GM12878 (cell line): ENCODE data around the gene F2RL3. TPM values are rescaled to one million over a fixed set of nuclear protein-coding genes. Genes with fewer than 3 reads are reported as not detected.

Source experiments
- ATAC-seq: fragments of 200-7000 bp; cut with Tn5 transposase; 3 replicates; pipeline ENCODE4 v1.9.1; 2020; ENCODE audit warnings: mild to moderate bottlenecking, moderate library complexity
- BruUV-seq: library from RNA; stranded (reverse); fragments of 400-500 nt; replicated peaks from 2 replicates; lab custom pipeline; 2021; lab: Mats Ljungman, UMichigan
- CTCF ChIA-PET: fragments of 300-600 bp; sonication (Branson Sonifier 250); formaldehyde crosslinking; extraction: SDS; loops from one replicate; lab custom pipeline; 2021; ENCODE audit warnings: inconsistent platforms; lab: Yijun Ruan, JAX
- POLR2A ChIA-PET: fragments of 350-600 bp; formaldehyde crosslinking; extraction: SDS; loops from one replicate; lab custom pipeline; 2021; ENCODE audit warnings: inconsistent platforms; lab: Charles Lee
- RAD21 ChIA-PET: fragments of 300-600 bp; sonication (Branson Sonifier 250); formaldehyde crosslinking; loops from one replicate; lab custom pipeline; 2023; ENCODE audit warnings: antibody characterized with exemption; ENCODE audit not compliant: unreplicated experiment; lab: Charles Lee
- SMC1A ChIA-PET: fragments of 300-600 bp; sonication (Branson Sonifier 250); formaldehyde crosslinking; loops from one replicate; lab custom pipeline; 2023; ENCODE audit not compliant: unreplicated experiment, uncharacterized antibody; lab: Charles Lee
- DNase-seq: peaks from one replicate; pipeline ENCODE4 v3.0.0-alpha.2; 2011; ENCODE audit warnings: low read depth, low spot score
- FAIRE-seq: peaks from 3 replicates; lab custom pipeline; 2011; peaks lifted over from hg19 to GRCh38; lab: Jason Lieb, UNC
- H2AFZ ChIP-seq: 2 replicates; pipeline ENCODE4 v1.6.0; 2011; ENCODE audit warnings: low read depth, low read length, control low read depth; ENCODE audit not compliant: control insufficient read depth
- H3K27ac ChIP-seq: 2 replicates; pipeline ENCODE4 v1.5.1; 2011; ENCODE audit warnings: control low read depth; ENCODE audit not compliant: control insufficient read depth, insufficient read depth
- H3K27me3 ChIP-seq, 2 experiments: replicated peaks in 1 of 2; 2 replicates each; pipeline versions ENCODE4 v1.6.0 to v1.6.1; 2011; ENCODE audit warnings: low read length in 1 of 2; ENCODE audit not compliant: control insufficient read depth in 2 of 2, insufficient read depth in 2 of 2
- H3K36me3 ChIP-seq, 2 experiments: 2 replicates each; pipeline ENCODE4 v1.5.1; 2011; ENCODE audit warnings: low read length in 1 of 2; ENCODE audit not compliant: control insufficient read depth in 2 of 2, insufficient read depth in 2 of 2
- H3K4me1 ChIP-seq: 2 replicates; pipeline ENCODE4 v1.6.1; 2011; ENCODE audit warnings: mild to moderate bottlenecking, low read length, moderate library complexity, mixed read lengths; ENCODE audit not compliant: control insufficient read depth, insufficient read depth
- H3K4me2 ChIP-seq: 2 replicates; pipeline ENCODE4 v1.6.0; 2011; ENCODE audit warnings: control low read depth; ENCODE audit not compliant: control insufficient read depth, insufficient read depth
- H3K4me3 ChIP-seq: fragments of 200-600 bp; sonication (generic); 2 replicates; pipeline ENCODE4 v1.5.1; 2016
- H3K79me2 ChIP-seq: 2 replicates; pipeline ENCODE4 v1.6.0; 2011; ENCODE audit warnings: low read length; ENCODE audit not compliant: control insufficient read depth, insufficient read depth
- H3K9ac ChIP-seq: 2 replicates; pipeline ENCODE4 v1.8.0; 2011; ENCODE audit warnings: low read length, control low read depth, mixed read lengths; ENCODE audit not compliant: control insufficient read depth, insufficient read depth
- H3K9me3 ChIP-seq: replicated peaks from 3 replicates; pipeline ENCODE4 v1.5.1; 2011; ENCODE audit warnings: mild to moderate bottlenecking, low read length; ENCODE audit not compliant: control insufficient read depth, insufficient read depth
- H4K20me1 ChIP-seq: 2 replicates; pipeline ENCODE4 v1.6.0; 2011; ENCODE audit not compliant: control insufficient read depth, insufficient read depth
- CBX3 ChIP-seq: fragments of 200-600 bp; sonication (generic); IDR thresholded peaks from 2 replicates; pipeline ENCODE4 v1.6.1; 2016; ENCODE audit warnings: low read depth, borderline replicate concordance
- JUND ChIP-seq: IDR thresholded peaks from 2 replicates; pipeline ENCODE4 v1.6.1; 2012; ENCODE audit warnings: low read depth, mild to moderate bottlenecking, low read length, improper control_type of control experiment, moderate library complexity
- MYC ChIP-seq: IDR thresholded peaks from 2 replicates; pipeline ENCODE4 v1.6.1; 2011; ENCODE audit warnings: mild to moderate bottlenecking, low read length, moderate library complexity, inconsistent platforms; ENCODE audit not compliant: insufficient read depth, insufficient replicate concordance, insufficient read length, severe bottlenecking
- NR2C2 ChIP-seq: IDR thresholded peaks from 2 replicates; pipeline ENCODE4 v1.6.1; 2011; ENCODE audit warnings: borderline replicate concordance, low read depth; ENCODE audit not compliant: control insufficient read depth, insufficient read length
- PML ChIP-seq: IDR thresholded peaks from 2 replicates; pipeline ENCODE4 v1.6.1; 2012; ENCODE audit warnings: low read length, inconsistent platforms
- RCOR1 ChIP-seq: conservative IDR thresholded peaks from 2 replicates; pipeline ENCODE4 v1.6.1; 2012; ENCODE audit warnings: low read depth, low read length, improper control_type of control experiment
- TCF7 ChIP-seq: IDR thresholded peaks from 2 replicates; pipeline ENCODE4 v1.6.1; 2014; ENCODE audit warnings: antibody characterized with exemption, borderline replicate concordance
- WGBS: methylation state at CpG from one replicate; pipeline ENCODE4 v1.1.6; 2016; ENCODE audit warnings: low lambda C conversion rate; ENCODE audit not compliant: insufficient replicate concordance, insufficient coverage; ENCODE audit errors: missing lambda C conversion rate; 5-methylcytosine and 5-hydroxymethylcytosine counted together
- in situ Hi-C: fragments of 300-500 bp; cut with MboI; formaldehyde crosslinking; loops from 9 replicates; pipeline ENCODE4 v1.14.3; 2018; ENCODE audit warnings: mixed read lengths
- intact Hi-C: fragments of 100-400 bp; cut with micrococcal nuclease; formaldehyde crosslinking; loops from one replicate; pipeline ENCODE4 v1.14.2; 2022; ENCODE audit not compliant: unreplicated experiment
- polyA plus RNA-seq, 11 experiments: library from polyadenylated mRNA; depleted of rRNA in 4 of 11; unstranded in 6 of 11; stranded (reverse) in 5 of 11; fragments of >200 nt; fragmentation: Nextera tagmentation in 4 of 11; fragmentation: Illumina TruSeq in 1 of 11; extraction: Ambion mirVana in 4 of 11; extraction: Trizol in 1 of 11; gene quantifications; 1 replicate in 1 of 11; 2 replicates in 10 of 11; pipeline versions ENCODE4 v1.2.1 to v1.2.3, GENCODE V29; 2011 to 2016; ENCODE audit warnings: inconsistent platforms in 2 of 11, missing spikeins in 2 of 11, low read depth in 1 of 11
- total RNA-seq, 4 experiments: library from RNA; depleted of rRNA in 3 of 4; stranded (reverse); fragments of >200 nt in 3 of 4; fragmentation: Illumina TruSeq in 1 of 4; extraction: Trizol in 1 of 4; gene quantifications; 2 replicates each; pipeline versions ENCODE4 v1.2.1 to v1.2.3, GENCODE V29; 2013 to 2021
- TF ChIP-seq, protein P1 (sequence below): fragments of 450-650 bp; IDR thresholded peaks from 2 replicates; pipeline ENCODE4 v1.6.1; 2017; ENCODE audit warnings: mild to moderate bottlenecking, moderate library complexity
- TF ChIP-seq, protein P2 (sequence below): fragments of 450-650 bp; IDR thresholded peaks from 2 replicates; pipeline ENCODE4 v1.6.1; 2018; ENCODE audit warnings: mild to moderate bottlenecking, low read depth, moderate library complexity; ENCODE audit not compliant: partially characterized antibody
- TF ChIP-seq, protein P3 (sequence below): fragments of 450-650 bp; formaldehyde crosslinking; IDR thresholded peaks from 2 replicates; pipeline ENCODE4 v1.4.0; 2020; ENCODE audit warnings: mild to moderate bottlenecking, moderate library complexity
- TF ChIP-seq, protein P4 (sequence below): fragments of 450-650 bp; IDR thresholded peaks from 2 replicates; pipeline ENCODE4 v1.6.1; 2017; ENCODE audit warnings: mild to moderate bottlenecking

F2RL3 gene
- total and polyA plus RNA-seq, 10 of the 15 experiments (the other 5 are each of a cell fraction or from before 2014, with no cell fraction given), result 0.01 to 1.2 (median 0.29) TPM

- ChIA-PET POLR2A (no interaction called here), CTCF (no interaction called here), SMC1A (no interaction called here), RAD21 (no interaction called here)
- no peaks in the 10 kb centered on the region for H3K9me3 ChIP-seq
- H3K79me2 ChIP-seq, result no peaks in the 10 kb centered on the region
- FAIRE-seq (no peak), DNase-seq (no peak), ATAC-seq (no peak)
- TF ChIP-seq PML (no peak), NR2C2 (no peak), JUND (no peak), CBX3 (no peak), MYC (no peak), TCF7 (no peak), RCOR1 (no peak)
- TF ChIP-seq, protein P1, sequence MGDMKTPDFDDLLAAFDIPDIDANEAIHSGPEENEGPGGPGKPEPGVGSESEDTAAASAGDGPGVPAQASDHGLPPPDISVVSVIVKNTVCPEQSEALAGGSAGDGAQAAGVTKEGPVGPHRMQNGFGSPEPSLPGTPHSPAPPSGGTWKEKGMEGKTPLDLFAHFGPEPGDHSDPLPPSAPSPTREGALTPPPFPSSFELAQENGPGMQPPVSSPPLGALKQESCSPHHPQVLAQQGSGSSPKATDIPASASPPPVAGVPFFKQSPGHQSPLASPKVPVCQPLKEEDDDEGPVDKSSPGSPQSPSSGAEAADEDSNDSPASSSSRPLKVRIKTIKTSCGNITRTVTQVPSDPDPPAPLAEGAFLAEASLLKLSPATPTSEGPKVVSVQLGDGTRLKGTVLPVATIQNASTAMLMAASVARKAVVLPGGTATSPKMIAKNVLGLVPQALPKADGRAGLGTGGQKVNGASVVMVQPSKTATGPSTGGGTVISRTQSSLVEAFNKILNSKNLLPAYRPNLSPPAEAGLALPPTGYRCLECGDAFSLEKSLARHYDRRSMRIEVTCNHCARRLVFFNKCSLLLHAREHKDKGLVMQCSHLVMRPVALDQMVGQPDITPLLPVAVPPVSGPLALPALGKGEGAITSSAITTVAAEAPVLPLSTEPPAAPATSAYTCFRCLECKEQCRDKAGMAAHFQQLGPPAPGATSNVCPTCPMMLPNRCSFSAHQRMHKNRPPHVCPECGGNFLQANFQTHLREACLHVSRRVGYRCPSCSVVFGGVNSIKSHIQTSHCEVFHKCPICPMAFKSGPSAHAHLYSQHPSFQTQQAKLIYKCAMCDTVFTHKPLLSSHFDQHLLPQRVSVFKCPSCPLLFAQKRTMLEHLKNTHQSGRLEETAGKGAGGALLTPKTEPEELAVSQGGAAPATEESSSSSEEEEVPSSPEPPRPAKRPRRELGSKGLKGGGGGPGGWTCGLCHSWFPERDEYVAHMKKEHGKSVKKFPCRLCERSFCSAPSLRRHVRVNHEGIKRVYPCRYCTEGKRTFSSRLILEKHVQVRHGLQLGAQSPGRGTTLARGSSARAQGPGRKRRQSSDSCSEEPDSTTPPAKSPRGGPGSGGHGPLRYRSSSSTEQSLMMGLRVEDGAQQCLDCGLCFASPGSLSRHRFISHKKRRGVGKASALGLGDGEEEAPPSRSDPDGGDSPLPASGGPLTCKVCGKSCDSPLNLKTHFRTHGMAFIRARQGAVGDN, result no peak
- TF ChIP-seq, protein P2, sequence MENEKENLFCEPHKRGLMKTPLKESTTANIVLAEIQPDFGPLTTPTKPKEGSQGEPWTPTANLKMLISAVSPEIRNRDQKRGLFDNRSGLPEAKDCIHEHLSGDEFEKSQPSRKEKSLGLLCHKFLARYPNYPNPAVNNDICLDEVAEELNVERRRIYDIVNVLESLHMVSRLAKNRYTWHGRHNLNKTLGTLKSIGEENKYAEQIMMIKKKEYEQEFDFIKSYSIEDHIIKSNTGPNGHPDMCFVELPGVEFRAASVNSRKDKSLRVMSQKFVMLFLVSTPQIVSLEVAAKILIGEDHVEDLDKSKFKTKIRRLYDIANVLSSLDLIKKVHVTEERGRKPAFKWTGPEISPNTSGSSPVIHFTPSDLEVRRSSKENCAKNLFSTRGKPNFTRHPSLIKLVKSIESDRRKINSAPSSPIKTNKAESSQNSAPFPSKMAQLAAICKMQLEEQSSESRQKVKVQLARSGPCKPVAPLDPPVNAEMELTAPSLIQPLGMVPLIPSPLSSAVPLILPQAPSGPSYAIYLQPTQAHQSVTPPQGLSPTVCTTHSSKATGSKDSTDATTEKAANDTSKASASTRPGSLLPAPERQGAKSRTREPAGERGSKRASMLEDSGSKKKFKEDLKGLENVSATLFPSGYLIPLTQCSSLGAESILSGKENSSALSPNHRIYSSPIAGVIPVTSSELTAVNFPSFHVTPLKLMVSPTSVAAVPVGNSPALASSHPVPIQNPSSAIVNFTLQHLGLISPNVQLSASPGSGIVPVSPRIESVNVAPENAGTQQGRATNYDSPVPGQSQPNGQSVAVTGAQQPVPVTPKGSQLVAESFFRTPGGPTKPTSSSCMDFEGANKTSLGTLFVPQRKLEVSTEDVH, result no peak
- TF ChIP-seq, protein P3, sequence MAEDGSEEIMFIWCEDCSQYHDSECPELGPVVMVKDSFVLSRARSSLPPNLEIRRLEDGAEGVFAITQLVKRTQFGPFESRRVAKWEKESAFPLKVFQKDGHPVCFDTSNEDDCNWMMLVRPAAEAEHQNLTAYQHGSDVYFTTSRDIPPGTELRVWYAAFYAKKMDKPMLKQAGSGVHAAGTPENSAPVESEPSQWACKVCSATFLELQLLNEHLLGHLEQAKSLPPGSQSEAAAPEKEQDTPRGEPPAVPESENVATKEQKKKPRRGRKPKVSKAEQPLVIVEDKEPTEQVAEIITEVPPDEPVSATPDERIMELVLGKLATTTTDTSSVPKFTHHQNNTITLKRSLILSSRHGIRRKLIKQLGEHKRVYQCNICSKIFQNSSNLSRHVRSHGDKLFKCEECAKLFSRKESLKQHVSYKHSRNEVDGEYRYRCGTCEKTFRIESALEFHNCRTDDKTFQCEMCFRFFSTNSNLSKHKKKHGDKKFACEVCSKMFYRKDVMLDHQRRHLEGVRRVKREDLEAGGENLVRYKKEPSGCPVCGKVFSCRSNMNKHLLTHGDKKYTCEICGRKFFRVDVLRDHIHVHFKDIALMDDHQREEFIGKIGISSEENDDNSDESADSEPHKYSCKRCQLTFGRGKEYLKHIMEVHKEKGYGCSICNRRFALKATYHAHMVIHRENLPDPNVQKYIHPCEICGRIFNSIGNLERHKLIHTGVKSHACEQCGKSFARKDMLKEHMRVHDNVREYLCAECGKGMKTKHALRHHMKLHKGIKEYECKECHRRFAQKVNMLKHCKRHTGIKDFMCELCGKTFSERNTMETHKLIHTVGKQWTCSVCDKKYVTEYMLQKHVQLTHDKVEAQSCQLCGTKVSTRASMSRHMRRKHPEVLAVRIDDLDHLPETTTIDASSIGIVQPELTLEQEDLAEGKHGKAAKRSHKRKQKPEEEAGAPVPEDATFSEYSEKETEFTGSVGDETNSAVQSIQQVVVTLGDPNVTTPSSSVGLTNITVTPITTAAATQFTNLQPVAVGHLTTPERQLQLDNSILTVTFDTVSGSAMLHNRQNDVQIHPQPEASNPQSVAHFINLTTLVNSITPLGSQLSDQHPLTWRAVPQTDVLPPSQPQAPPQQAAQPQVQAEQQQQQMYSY (CRISPR knock-in tag), result no peak
- TF ChIP-seq, protein P4, sequence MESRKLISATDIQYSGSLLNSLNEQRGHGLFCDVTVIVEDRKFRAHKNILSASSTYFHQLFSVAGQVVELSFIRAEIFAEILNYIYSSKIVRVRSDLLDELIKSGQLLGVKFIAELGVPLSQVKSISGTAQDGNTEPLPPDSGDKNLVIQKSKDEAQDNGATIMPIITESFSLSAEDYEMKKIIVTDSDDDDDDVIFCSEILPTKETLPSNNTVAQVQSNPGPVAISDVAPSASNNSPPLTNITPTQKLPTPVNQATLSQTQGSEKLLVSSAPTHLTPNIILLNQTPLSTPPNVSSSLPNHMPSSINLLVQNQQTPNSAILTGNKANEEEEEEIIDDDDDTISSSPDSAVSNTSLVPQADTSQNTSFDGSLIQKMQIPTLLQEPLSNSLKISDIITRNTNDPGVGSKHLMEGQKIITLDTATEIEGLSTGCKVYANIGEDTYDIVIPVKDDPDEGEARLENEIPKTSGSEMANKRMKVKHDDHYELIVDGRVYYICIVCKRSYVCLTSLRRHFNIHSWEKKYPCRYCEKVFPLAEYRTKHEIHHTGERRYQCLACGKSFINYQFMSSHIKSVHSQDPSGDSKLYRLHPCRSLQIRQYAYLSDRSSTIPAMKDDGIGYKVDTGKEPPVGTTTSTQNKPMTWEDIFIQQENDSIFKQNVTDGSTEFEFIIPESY, result no peak
- H3K27ac ChIP-seq, result no peak overlapping the region
- H3K27me3 ChIP-seq, result no peaks in the 10 kb centered on the region
- H4K20me1 ChIP-seq, result no peaks in the 10 kb centered on the region
- H3K4me2 ChIP-seq, result no peak overlapping the region
- intact Hi-C loops, result no loop called here
- H3K36me3 ChIP-seq, result peaks cover 6 to 8% of the 10 kb centered on the region in 2 experiments; a peak in 3 of 4 replicates
- 99% methylated on average over 5 of the region's 5 CpGs for WGBS
- H3K4me1 ChIP-seq, result peaks cover 16% of the 10 kb centered on the region
- no peak overlapping the region for H3K4me3 ChIP-seq
- no peak overlapping the region for H2AFZ ChIP-seq
- BruUV-seq, result no TSS peak
- no peak overlapping the region for H3K9ac ChIP-seq
- in situ Hi-C loops, result no loop called here
Observed at GRCh38 chr19:16861834-16862233, 27.0 kb upstream of the F2RL3 start.
